Measurements from ENCODE around the gene TOR1AIP2. TPM values are rescaled to one million over a fixed set of nuclear protein-coding genes. Genes with fewer than 3 reads are reported as not detected.

Gene TOR1AIP2
- total and polyA plus RNA-seq, 7 donors: 4.2 to 47.9 (median 43.2) TPM

DNA sequence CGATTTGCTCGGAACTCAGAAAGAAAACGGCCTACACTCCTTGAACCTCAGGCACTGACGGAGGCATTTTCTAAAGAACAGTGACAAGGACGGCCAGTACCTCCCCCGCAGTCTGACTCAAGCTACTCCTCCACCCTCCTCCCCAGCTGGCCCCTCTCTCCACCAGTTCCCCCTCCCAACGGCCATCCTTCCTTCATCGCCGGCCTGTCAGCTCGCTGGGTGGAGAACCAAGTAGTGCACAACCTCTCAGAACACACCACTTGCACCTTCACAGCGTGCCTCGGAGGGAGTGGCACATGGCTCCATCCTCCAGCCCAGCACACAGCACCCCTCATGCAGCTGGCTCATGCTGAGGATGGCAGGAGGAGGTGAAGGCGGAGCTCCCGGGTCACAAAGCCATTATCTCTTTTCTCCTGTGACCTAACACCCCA, 58.8 kb downstream of the TOR1AIP2 start:
- 80 to 85% methylated on average over 14 of the region's 14 CpGs for WGBS, 2 donors
- peak; percentile 66 for DNase-seq
- Histone ChIP-seq H3K27me3 (peaks cover 0 to 3% (median 0%) of the 10 kb centered on the region in 3 donors), H3K9me3 (no peaks in the 10 kb centered on the region), H3K27ac (no peak overlapping the region), H3K4me3 (no peak overlapping the region), H3K36me3 (no peaks in the 10 kb centered on the region), H3K4me1 (peaks cover 0 to 16% (median 14%) of the 10 kb centered on the region in 4 donors)
- intact Hi-C loops (cut with DNase I): no loop called here
- TF ChIP-seq POLR2A (IDR thresholded peaks at IDR 0.05) (no peak), EP300 (IDR thresholded peaks at IDR 0.05) (no peak), POLR2AphosphoS5 (IDR thresholded peaks at IDR 0.05) (no peak)
- TF ChIP-seq, protein P1, sequence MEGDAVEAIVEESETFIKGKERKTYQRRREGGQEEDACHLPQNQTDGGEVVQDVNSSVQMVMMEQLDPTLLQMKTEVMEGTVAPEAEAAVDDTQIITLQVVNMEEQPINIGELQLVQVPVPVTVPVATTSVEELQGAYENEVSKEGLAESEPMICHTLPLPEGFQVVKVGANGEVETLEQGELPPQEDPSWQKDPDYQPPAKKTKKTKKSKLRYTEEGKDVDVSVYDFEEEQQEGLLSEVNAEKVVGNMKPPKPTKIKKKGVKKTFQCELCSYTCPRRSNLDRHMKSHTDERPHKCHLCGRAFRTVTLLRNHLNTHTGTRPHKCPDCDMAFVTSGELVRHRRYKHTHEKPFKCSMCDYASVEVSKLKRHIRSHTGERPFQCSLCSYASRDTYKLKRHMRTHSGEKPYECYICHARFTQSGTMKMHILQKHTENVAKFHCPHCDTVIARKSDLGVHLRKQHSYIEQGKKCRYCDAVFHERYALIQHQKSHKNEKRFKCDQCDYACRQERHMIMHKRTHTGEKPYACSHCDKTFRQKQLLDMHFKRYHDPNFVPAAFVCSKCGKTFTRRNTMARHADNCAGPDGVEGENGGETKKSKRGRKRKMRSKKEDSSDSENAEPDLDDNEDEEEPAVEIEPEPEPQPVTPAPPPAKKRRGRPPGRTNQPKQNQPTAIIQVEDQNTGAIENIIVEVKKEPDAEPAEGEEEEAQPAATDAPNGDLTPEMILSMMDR (IDR thresholded peaks at IDR 0.05): no peak

DNA sequence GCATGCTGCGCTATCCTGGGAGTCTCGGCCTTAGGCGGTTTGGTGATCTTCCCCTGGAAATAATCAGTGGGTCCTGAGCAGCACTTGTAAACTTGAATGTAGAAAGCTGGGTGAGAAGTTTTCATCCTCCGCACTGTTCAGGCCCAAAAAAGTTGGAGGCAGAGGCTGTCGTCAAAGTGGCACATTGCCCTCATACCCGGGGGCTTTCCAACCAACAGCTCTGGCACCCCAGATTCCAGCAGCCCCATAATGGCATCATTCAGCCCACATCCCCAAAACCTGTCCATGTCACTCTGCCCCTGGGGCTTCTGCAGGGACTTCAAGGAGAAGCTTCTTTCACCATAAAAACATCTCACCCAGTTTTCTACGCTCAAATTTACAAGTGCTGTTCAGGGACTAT, 59.3 kb downstream of the TOR1AIP2 start:
- Histone ChIP-seq H3K36me3 (no peaks in the 10 kb centered on the region), H3K9me3 (no peaks in the 10 kb centered on the region), H3K4me1 (peaks cover 0 to 16% (median 14%) of the 10 kb centered on the region in 4 donors), H3K4me3 (no peak overlapping the region), H3K27me3 (peaks cover 0 to 3% (median 0%) of the 10 kb centered on the region in 3 donors), H3K27ac (peak overlapping the region in 1 of 4 donors; percentile 25)
- 88 to 91% methylated on average over 7 of the region's 7 CpGs for WGBS, 2 donors
- peak; percentile 34 for DNase-seq
- TF ChIP-seq POLR2A (IDR thresholded peaks at IDR 0.05) (no peak), POLR2AphosphoS5 (IDR thresholded peaks at IDR 0.05) (no peak), EP300 (IDR thresholded peaks at IDR 0.05) (no peak)
- TF ChIP-seq, protein P1 (IDR thresholded peaks at IDR 0.05): no peak
- intact Hi-C loops (cut with DNase I): no loop called here

DNA sequence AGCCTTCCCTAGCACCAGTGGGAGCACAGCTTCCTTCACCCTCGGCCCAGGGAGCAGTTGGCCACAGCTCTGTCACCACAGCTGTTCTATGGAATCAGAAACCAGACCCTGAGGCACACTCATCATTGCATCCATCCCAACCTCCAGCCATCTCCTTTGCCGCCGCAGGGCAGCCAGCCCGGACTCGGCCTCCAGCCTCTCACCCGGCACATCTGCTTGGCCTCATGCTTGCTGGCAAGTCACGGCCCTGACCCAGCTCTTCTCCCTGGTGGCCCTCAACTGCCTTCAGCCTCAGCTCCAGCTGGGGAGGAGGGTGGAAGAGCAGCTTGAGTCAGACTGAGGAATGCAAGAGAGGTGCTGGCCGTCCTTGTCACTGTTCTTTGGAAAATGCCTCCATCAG, 59.8 kb downstream of the TOR1AIP2 start:
- peak; percentile 80 for DNase-seq
- intact Hi-C loops (cut with DNase I): no loop called here
- Histone ChIP-seq H3K27ac (peak overlapping the region in 1 of 4 donors; percentile 25), H3K27me3 (peaks cover 0 to 3% (median 0%) of the 10 kb centered on the region in 3 donors), H3K4me1 (peaks cover 0 to 16% (median 14%) of the 10 kb centered on the region in 4 donors), H3K36me3 (no peaks in the 10 kb centered on the region), H3K4me3 (no peak overlapping the region), H3K9me3 (no peaks in the 10 kb centered on the region)
- TF ChIP-seq EP300 (IDR thresholded peaks at IDR 0.05) (no peak), POLR2AphosphoS5 (IDR thresholded peaks at IDR 0.05) (peak in 1 of 4 donors; percentile 19)
- 80 to 87% methylated on average over 8 of the region's 8 CpGs for WGBS, 2 donors

DNA sequence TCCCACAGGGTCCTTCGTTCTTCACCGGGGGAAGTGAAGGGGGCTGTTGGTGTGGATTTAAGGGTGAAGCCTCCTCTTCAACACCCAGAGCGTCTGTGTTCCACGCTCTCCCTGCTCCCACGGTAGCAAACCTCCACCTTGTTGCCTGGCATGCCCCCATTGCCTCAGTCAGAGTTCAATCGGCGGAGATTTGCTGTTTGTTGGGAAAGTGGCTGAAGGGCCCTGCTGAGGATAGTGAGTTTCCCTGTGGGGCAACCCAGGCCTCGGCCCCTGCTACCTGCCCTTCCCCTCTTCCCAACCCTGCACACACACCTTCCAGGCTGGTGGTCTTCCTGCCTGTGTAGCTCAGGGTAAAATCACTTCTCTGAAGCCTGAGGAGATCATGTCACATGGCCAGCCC, 60.5 kb downstream of the TOR1AIP2 start:
- H3K4me3 ChIP-seq: no peak overlapping the region
- peaks cover 0 to 3% (median 0%) of the 10 kb centered on the region in 3 donors for H3K27me3 ChIP-seq
- H3K27ac ChIP-seq: no peak overlapping the region
- 96 to 97% methylated on average over 8 of the region's 8 CpGs for WGBS, 2 donors
- H3K9me3 ChIP-seq: no peaks in the 10 kb centered on the region
- DNase-seq: peak; percentile 46
- TF ChIP-seq EP300 (IDR thresholded peaks at IDR 0.05) (no peak), POLR2A (IDR thresholded peaks at IDR 0.05) (no peak), POLR2AphosphoS5 (IDR thresholded peaks at IDR 0.05) (no peak)
- TF ChIP-seq, protein P1 (IDR thresholded peaks at IDR 0.05): no peak
- intact Hi-C loops (cut with DNase I): no loop called here
- no peaks in the 10 kb centered on the region for H3K36me3 ChIP-seq
- peaks cover 0 to 16% (median 14%) of the 10 kb centered on the region in 4 donors for H3K4me1 ChIP-seq

DNA sequence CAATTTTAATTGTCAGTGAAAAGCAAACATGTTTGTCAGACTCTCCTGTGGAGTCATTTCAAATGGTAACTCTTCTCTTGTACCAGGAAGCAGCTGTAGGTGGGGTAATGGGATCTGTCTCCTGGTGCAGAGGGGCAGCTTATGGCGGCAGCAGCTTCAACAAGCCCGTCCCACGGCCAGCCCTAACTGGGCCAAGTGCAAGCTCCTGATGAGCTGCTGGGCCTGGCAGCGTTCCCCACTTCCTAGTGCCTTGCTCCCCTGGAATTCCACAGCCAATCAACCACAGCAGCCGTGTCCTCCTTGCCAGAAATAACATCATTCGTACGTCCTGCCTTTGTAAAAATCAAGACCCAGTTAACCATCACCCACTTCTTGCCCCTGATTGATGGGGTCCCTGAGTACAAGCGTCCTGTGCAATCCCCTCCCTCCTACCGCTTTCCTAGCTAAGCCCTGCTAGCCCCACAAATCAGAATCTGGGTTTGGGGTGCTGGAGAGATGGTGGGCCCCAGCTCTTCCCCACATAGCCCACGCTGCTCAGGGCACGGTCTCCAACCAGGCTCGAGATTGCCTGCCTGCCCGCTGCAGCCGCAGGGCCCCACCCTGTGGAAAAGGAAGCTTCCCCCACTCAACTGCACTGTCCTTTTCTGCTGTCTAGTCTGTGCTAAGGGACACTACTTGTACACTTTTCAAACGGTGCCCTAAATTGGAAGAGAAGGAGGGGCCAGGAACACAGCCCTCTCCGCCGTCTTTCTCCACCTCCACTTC, 61.2 kb downstream of the TOR1AIP2 start:
- peaks cover 0 to 3% (median 0%) of the 10 kb centered on the region in 3 donors for H3K27me3 ChIP-seq
- H3K4me3 ChIP-seq: no peak overlapping the region
- intact Hi-C loops (cut with DNase I): no loop called here
- TF ChIP-seq, protein P1 (IDR thresholded peaks at IDR 0.05): no peak
- no peak for TF ChIP-seq EP300 (IDR thresholded peaks at IDR 0.05)
- no peak for TF ChIP-seq POLR2A (IDR thresholded peaks at IDR 0.05)
- TF ChIP-seq POLR2AphosphoS5 (IDR thresholded peaks at IDR 0.05): no peak
- peaks cover 0 to 16% (median 14%) of the 10 kb centered on the region in 4 donors for H3K4me1 ChIP-seq
- 60 to 70% methylated on average over 17 of the region's 17 CpGs for WGBS, 2 donors
- no peaks in the 10 kb centered on the region for H3K9me3 ChIP-seq
- DNase-seq: peak; percentile 73
- peak overlapping the region in 2 of 4 donors; percentile 22 to 42 for H3K27ac ChIP-seq
- no peaks in the 10 kb centered on the region for H3K36me3 ChIP-seq
